Prostate gland (tissue), 2 donors: ENCODE data around the gene OTUD7B.

Source experiments
- POLR2A ChIP-seq: fragments of 450-650 bp; IDR thresholded peaks from one replicate; pipeline ENCODE4 v1.6.1; 2016; ENCODE audit warnings: antibody characterized with exemption, mild to moderate bottlenecking
- POLR2AphosphoS5 ChIP-seq: sonication (generic); formaldehyde crosslinking; IDR thresholded peaks from one replicate; pipeline ENCODE4 v1.6.1; 2017; ENCODE audit warnings: antibody characterized with exemption
- TF ChIP-seq, protein P1 (sequence below), 4 experiments: fragments of 200-600 bp in 2 of 4; fragments of 450-650 bp in 2 of 4; sonication (generic) in 2 of 4; IDR thresholded peaks; 1 replicate in 3 of 4; 2 replicates in 1 of 4; pipeline ENCODE4 v1.5.1; 2016 to 2019; ENCODE audit warnings: antibody characterized with exemption in 4 of 4, mild to moderate bottlenecking in 2 of 4, moderate library complexity in 2 of 4

- TF ChIP-seq, protein P1, sequence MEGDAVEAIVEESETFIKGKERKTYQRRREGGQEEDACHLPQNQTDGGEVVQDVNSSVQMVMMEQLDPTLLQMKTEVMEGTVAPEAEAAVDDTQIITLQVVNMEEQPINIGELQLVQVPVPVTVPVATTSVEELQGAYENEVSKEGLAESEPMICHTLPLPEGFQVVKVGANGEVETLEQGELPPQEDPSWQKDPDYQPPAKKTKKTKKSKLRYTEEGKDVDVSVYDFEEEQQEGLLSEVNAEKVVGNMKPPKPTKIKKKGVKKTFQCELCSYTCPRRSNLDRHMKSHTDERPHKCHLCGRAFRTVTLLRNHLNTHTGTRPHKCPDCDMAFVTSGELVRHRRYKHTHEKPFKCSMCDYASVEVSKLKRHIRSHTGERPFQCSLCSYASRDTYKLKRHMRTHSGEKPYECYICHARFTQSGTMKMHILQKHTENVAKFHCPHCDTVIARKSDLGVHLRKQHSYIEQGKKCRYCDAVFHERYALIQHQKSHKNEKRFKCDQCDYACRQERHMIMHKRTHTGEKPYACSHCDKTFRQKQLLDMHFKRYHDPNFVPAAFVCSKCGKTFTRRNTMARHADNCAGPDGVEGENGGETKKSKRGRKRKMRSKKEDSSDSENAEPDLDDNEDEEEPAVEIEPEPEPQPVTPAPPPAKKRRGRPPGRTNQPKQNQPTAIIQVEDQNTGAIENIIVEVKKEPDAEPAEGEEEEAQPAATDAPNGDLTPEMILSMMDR (IDR thresholded peaks at IDR 0.05), result no peak
- TF ChIP-seq POLR2A (no peak), POLR2AphosphoS5 (no peak)
Measured at GRCh38 chr1:149925751-149926150, 84.8 kb downstream of the OTUD7B start.
